Activated CD8-positive, alpha-beta T cell treated with anti-CD3 and anti-CD28 coated beads for 36 hours (primary cell): Measurements from ENCODE around the gene GDI1. TPM values are rescaled to one million over a fixed set of nuclear protein-coding genes. Genes with fewer than 3 reads are reported as not detected.

ENCODE experiments used
- ATAC-seq: fragments of 200-7000 bp; cut with Tn5 transposase; one replicate; pipeline ENCODE4 v1.10.0; 2021; ENCODE audit warnings: mild to moderate bottlenecking, moderate library complexity
- CTCF ChIA-PET: fragments of 350-600 bp; sonication (Branson Sonifier 250); formaldehyde crosslinking; loops from one replicate; lab custom pipeline; 2021; ENCODE audit warnings: antibody characterized with exemption; lab: Charles Lee
- POLR2A ChIA-PET: fragments of 350-600 bp; sonication (Branson Sonifier 250); formaldehyde crosslinking; loops from one replicate; lab custom pipeline; 2021; ENCODE audit warnings: antibody characterized with exemption; lab: Charles Lee
- DNase-seq: peaks from one replicate; pipeline ENCODE4 v3.0.0-alpha.2; 2020
- H3K27ac Mint-ChIP-seq: one replicate; pipeline ENCODE4 v1.8.0; 2021; ENCODE audit warnings: mild to moderate bottlenecking, mixed read lengths
- H3K27me3 Mint-ChIP-seq: one replicate; pipeline ENCODE4 v1.8.0; 2021; ENCODE audit warnings: mixed read lengths
- H3K36me3 Mint-ChIP-seq: one replicate; pipeline ENCODE4 v1.8.0; 2021; ENCODE audit warnings: low read depth, mixed read lengths
- H3K4me1 Mint-ChIP-seq: one replicate; pipeline ENCODE4 v1.8.0; 2021; ENCODE audit warnings: low read depth, mixed read lengths
- H3K4me3 Mint-ChIP-seq: one replicate; pipeline ENCODE4 v1.8.0; 2021; ENCODE audit warnings: mild to moderate bottlenecking, moderate library complexity, mixed read lengths
- H3K9me3 Mint-ChIP-seq: one replicate; pipeline ENCODE4 v1.8.0; 2021; ENCODE audit warnings: mixed read lengths
- CTCF ChIP-seq: fragments of 200-600 bp; IDR thresholded peaks from one replicate; pipeline ENCODE4 v1.8.0; 2022; ENCODE audit warnings: antibody characterized with exemption, mild to moderate bottlenecking
- intact Hi-C: fragments of 100-400 bp; cut with micrococcal nuclease; formaldehyde crosslinking; loops from one replicate; pipeline ENCODE4 v1.10.0; 2022
- microRNA-seq: library from miRNA; unstranded; fragments of <30 nt; microRNA quantifications from one replicate; pipeline ENCODE4 v1.2.0, GENCODE V29; 2022; ENCODE audit warnings: borderline microRNAs expressed, borderline replicate concordance
- total RNA-seq, 2 experiments: library from RNA; stranded (reverse); gene quantifications; one replicate each; pipeline ENCODE4 v1.2.3, GENCODE V29; 2021

GDI1 gene
- total RNA-seq, 2 experiments from 2014 or later: 76.5 TPM

- H3K4me1 Mint-ChIP-seq: peaks cover 19% of the 10 kb centered on the region
- TF ChIP-seq CTCF: no peak
Observed at GRCh38 chrX:154490021-154490413, 53.1 kb downstream of the GDI1 start.

GRCh38 chrX:154490414-154491083, 53.6 kb downstream of the GDI1 start, which contains the start of gene SLC10A3:
Gene SLC10A3, minus strand, starts transcription at chrX:154490629. Its CDS starts 1,689 bp downstream, at chrX:154488940.
- H3K27me3 Mint-ChIP-seq: no peaks in the 10 kb centered on the region
- ATAC-seq: peak; percentile 87
- POLR2A ChIA-PET: interaction anchor here (0.7 to 1.6 kb wide), 8 partner anchors 9 to 420 kb away, joined by 3 to 6 read pairs (median 4); no protein-coding TSS in a partner anchor
- intact Hi-C loops: loop anchor here (2.0 kb wide), 1 partner anchor 44 kb away; no protein-coding TSS in a partner anchor
- H3K36me3 Mint-ChIP-seq: peaks cover 7% of the 10 kb centered on the region
- DNase-seq: peak; percentile 91
- no peak for TF ChIP-seq CTCF
- CTCF ChIA-PET: interaction anchor here (0.5 to 2.0 kb wide), 8 partner anchors 9 to 117 kb away, joined by 3 to 6 read pairs (median 3); no protein-coding TSS in a partner anchor
- H3K27ac Mint-ChIP-seq: peak within 1 kb of the TSS; percentile 90
- H3K4me1 Mint-ChIP-seq: peaks cover 19% of the 10 kb centered on the region
- H3K9me3 Mint-ChIP-seq: no peaks in the 10 kb centered on the region
- H3K4me3 Mint-ChIP-seq: peak within 1 kb of the TSS; percentile 89

More at GRCh38 chrX:154490021-154490413, 53.1 kb downstream of the GDI1 start:
- intact Hi-C loops: loop anchor here (2.0 kb wide), 1 partner anchor 45 kb away; no protein-coding TSS in a partner anchor
- DNase-seq (peak; percentile 50), ATAC-seq (peak; percentile 31)
- POLR2A ChIA-PET: interaction anchor here (0.7 to 2.6 kb wide), 9 partner anchors 9 to 420 kb away, joined by 3 to 16 read pairs (median 4); partner anchors contain the start of gene RPL10
- CTCF ChIA-PET: interaction anchor here (0.5 to 2.0 kb wide), 9 partner anchors 9 to 116 kb away, joined by 3 to 6 read pairs (median 3); no protein-coding TSS in a partner anchor
- Mint-ChIP-seq H3K36me3 (peaks cover 11% of the 10 kb centered on the region), H3K27me3 (no peaks in the 10 kb centered on the region), H3K4me3 (peak overlapping the region; percentile 89), H3K9me3 (no peaks in the 10 kb centered on the region), H3K27ac (peak overlapping the region; percentile 90)

Small RNA genes lying within 50 kb of the gene (microRNA-seq; reads per million reads assigned to microRNA genes)
- gene MIR6858: not detected

Other genes starting within 250 kb of the GDI1 start
- not detected for gene OPN1MW2, start 217.4 kb upstream of the GDI1 start, total RNA-seq
- not detected for gene OPN1MW3, start 179.6 kb upstream of the GDI1 start, total RNA-seq
- not detected for gene TEX28, start 142.0 kb upstream of the GDI1 start, total RNA-seq
- gene TKTL1, start 141.4 kb upstream of the GDI1 start, total RNA-seq: 1 to 10 TPM in 1 of 2 experiments, under 1 TPM in 1; 0.67 to 1.0 TPM
- gene FLNA, start 62.5 kb upstream of the GDI1 start, total RNA-seq: 1,000 to 10,000 TPM; 1,057 to 1,091 TPM
- gene EMD, start 57.9 kb upstream of the GDI1 start, total RNA-seq: 10 to 100 TPM; 92.4 to 96.6 TPM
- gene RPL10, start 38.8 kb upstream of the GDI1 start, total RNA-seq: 1,000 to 10,000 TPM; 3,574 to 3,675 TPM
- gene DNASE1L1, start 27.9 kb upstream of the GDI1 start, total RNA-seq: 10 to 100 TPM in 1 of 2 experiments, 1 to 10 TPM in 1; 9.4 to 10.3 TPM
- gene TAFAZZIN, start 25.6 kb upstream of the GDI1 start, total RNA-seq: 10 to 100 TPM; 49.8 to 53.4 TPM
- 10 to 100 TPM; 21.3 to 22.5 TPM for gene ATP6AP1, start 8.5 kb upstream of the GDI1 start, total RNA-seq
- 10 to 100 TPM; 43.6 to 47.5 TPM for gene FAM50A, start 7.0 kb downstream of the GDI1 start, total RNA-seq
- gene PLXNA3, start 21.1 kb downstream of the GDI1 start, total RNA-seq: 10 to 100 TPM; 36.5 to 40.5 TPM
- gene LAGE3, start 42.1 kb downstream of the GDI1 start, total RNA-seq: 10 to 100 TPM; 49.8 to 50.1 TPM
- 10 to 100 TPM; 46.5 to 47.6 TPM for gene UBL4A, start 49.5 kb downstream of the GDI1 start, total RNA-seq
- gene SLC10A3, start 53.5 kb downstream of the GDI1 start, total RNA-seq: 10 to 100 TPM; 13.2 to 14.1 TPM
- 10 to 100 TPM; 27.9 to 31.9 TPM for gene FAM3A, start 79.1 kb downstream of the GDI1 start, total RNA-seq
- gene G6PD, start 109.7 kb downstream of the GDI1 start, total RNA-seq: 10 to 100 TPM; 88.4 to 92.5 TPM
- 10 to 100 TPM; 34.4 to 40.6 TPM for gene IKBKG, start 110.5 kb downstream of the GDI1 start, total RNA-seq
- gene CTAG1A, start 148.0 kb downstream of the GDI1 start, total RNA-seq: not detected
- gene CTAG1B, start 182.1 kb downstream of the GDI1 start, total RNA-seq: not detected
- gene CTAG2, start 216.4 kb downstream of the GDI1 start, total RNA-seq: not detected